Aorta (tissue), 5 donors: ENCODE results near the gene HUNK. TPM values are rescaled to one million over a fixed set of nuclear protein-coding genes. Genes with fewer than 3 reads are reported as not detected.

ENCODE experiments used
- ATAC-seq: fragments of 200-7000 bp; cut with Tn5 transposase; one replicate; pipeline ENCODE4 v1.9.1; 2022; ENCODE audit warnings: moderate library complexity; ENCODE audit not compliant: low FRiP score
- DNase-seq, 2 donors: peaks; one replicate each; pipeline ENCODE4 v3.0.0-alpha.2; 2020
- H3K27ac ChIP-seq, 2 donors: one replicate each; pipeline ENCODE4 v1.5.1; 2013; ENCODE audit warnings: low read length in 2 of 2, mild to moderate bottlenecking in 2 of 2, moderate library complexity in 2 of 2, control low read depth in 1 of 2, inconsistent platforms in 1 of 2, low read depth in 1 of 2
- H3K27me3 ChIP-seq, 2 donors: one replicate each; pipeline ENCODE4 v1.6.1; 2013; ENCODE audit warnings: control low read depth in 1 of 2, low read length in 1 of 2, mild to moderate bottlenecking in 1 of 2, moderate library complexity in 1 of 2; ENCODE audit not compliant: insufficient read depth in 2 of 2, control insufficient read depth in 1 of 2
- H3K36me3 ChIP-seq, 2 donors: one replicate each; pipeline ENCODE4 v1.6.1; 2013; ENCODE audit warnings: control low read depth in 1 of 2, low read length in 1 of 2, mild to moderate bottlenecking in 1 of 2; ENCODE audit not compliant: insufficient read depth in 2 of 2, control insufficient read depth in 1 of 2
- H3K4me1 ChIP-seq, 2 donors: one replicate each; pipeline ENCODE4 v1.6.1; 2013; ENCODE audit warnings: low read length in 2 of 2, control low read depth in 1 of 2, mild to moderate bottlenecking in 1 of 2, moderate library complexity in 1 of 2; ENCODE audit not compliant: insufficient read depth in 2 of 2, control insufficient read depth in 1 of 2
- H3K4me3 ChIP-seq, 2 donors: one replicate each; pipeline ENCODE4 v1.5.1; 2013; ENCODE audit warnings: low read length in 2 of 2, control low read depth in 1 of 2, mild to moderate bottlenecking in 1 of 2
- H3K9me3 ChIP-seq: one replicate; pipeline ENCODE4 v1.6.1; 2013; ENCODE audit warnings: mild to moderate bottlenecking, low read length; ENCODE audit not compliant: control insufficient read depth
- WGBS, 2 donors: extraction: QIAGEN DNeasy Blood & Tissue Kit; methylation state at CpG; one replicate each; pipeline ENCODE4 v1.1.7; 2013; 5-methylcytosine and 5-hydroxymethylcytosine counted together
- intact Hi-C, 2 donors: fragments of 100-400 bp; cut with DNase I; formaldehyde crosslinking; loops; one replicate each; pipeline versions ENCODE4 v1.14.2 to v1.15.0; 2022
- polyA plus RNA-seq, 2 donors: library from polyadenylated mRNA; stranded (reverse); fragments of 200-250 nt; gene quantifications; one replicate each; pipeline ENCODE4 v1.2.3, GENCODE V29; 2013
- total RNA-seq, 2 donors: library from RNA; stranded (reverse); fragmentation: NEBNext Ultra II Directional; extraction: Animal tissue kit (Norgen Biotek cat#: 25700); gene quantifications; one replicate each; pipeline ENCODE4 v1.2.1, GENCODE V29; 2021
- donor health status: healthy with polysubstance abuse.
- donor health status: Bipolar disorder and iron deficiency.
- donor health status: DM: no; HTN: no; CAD: no.
- donor health status: DM: no; HTN: no; CAD: no.
- donor health status: DM: yes; HTN: yes; CAD: no.

HUNK gene
- total and polyA plus RNA-seq, 4 donors, result 0.13 to 5.2 (median 0.45) TPM; not detected in 1

- H3K9me3 ChIP-seq, result no peaks in the 10 kb centered on the region
- H3K36me3 ChIP-seq, result no peaks in the 10 kb centered on the region
- DNase-seq (no peak), ATAC-seq (no peak)
- no peak overlapping the region for H3K27ac ChIP-seq
- no peaks in the 10 kb centered on the region for H3K27me3 ChIP-seq
- 84 to 89% methylated on average over 3 of the region's 3 CpGs for WGBS, 2 donors
- no peaks in the 10 kb centered on the region for H3K4me1 ChIP-seq
- no peak overlapping the region for H3K4me3 ChIP-seq
- intact Hi-C loops, result no loop called here
Measured at GRCh38 chr21:31897311-31897710, 24.5 kb downstream of the HUNK start.

- Histone ChIP-seq H3K36me3 (no peaks in the 10 kb centered on the region), H3K4me3 (no peak overlapping the region), H3K4me1 (no peaks in the 10 kb centered on the region), H3K27me3 (no peaks in the 10 kb centered on the region), H3K9me3 (no peaks in the 10 kb centered on the region), H3K27ac (no peak overlapping the region)
- ATAC-seq (no peak), DNase-seq (no peak)
- WGBS, 2 donors, result 73 to 74% methylated on average over 9 of the region's 9 CpGs
- intact Hi-C loops, result no loop called here
Measured at GRCh38 chr21:31898933-31899630, 26.3 kb downstream of the HUNK start.

- WGBS, 2 donors, result 90 to 93% methylated on average over 15 of the region's 15 CpGs
- ATAC-seq (no peak), DNase-seq (no peak)
- intact Hi-C loops, result no loop called here
- H3K4me1 ChIP-seq, result no peaks in the 10 kb centered on the region
- no peaks in the 10 kb centered on the region for H3K27me3 ChIP-seq
- H3K27ac ChIP-seq, result no peak overlapping the region
- H3K9me3 ChIP-seq, result no peaks in the 10 kb centered on the region
- no peaks in the 10 kb centered on the region for H3K36me3 ChIP-seq
- H3K4me3 ChIP-seq, result no peak overlapping the region
Measured at GRCh38 chr21:31900121-31900895, 27.5 kb downstream of the HUNK start.

- Histone ChIP-seq H3K27me3 (no peaks in the 10 kb centered on the region), H3K36me3 (no peaks in the 10 kb centered on the region), H3K27ac (no peak overlapping the region), H3K9me3 (no peaks in the 10 kb centered on the region), H3K4me3 (no peak overlapping the region), H3K4me1 (no peaks in the 10 kb centered on the region)
- ATAC-seq, result no peak
- DNase-seq, result no peak
- whole genome bisulfite sequencing, 2 donors, result 93 to 97% methylated on average over 2 of the region's 2 CpGs
- intact Hi-C loops, result no loop called here
Measured at GRCh38 chr21:31901315-31901714, 28.5 kb downstream of the HUNK start.

DNA sequence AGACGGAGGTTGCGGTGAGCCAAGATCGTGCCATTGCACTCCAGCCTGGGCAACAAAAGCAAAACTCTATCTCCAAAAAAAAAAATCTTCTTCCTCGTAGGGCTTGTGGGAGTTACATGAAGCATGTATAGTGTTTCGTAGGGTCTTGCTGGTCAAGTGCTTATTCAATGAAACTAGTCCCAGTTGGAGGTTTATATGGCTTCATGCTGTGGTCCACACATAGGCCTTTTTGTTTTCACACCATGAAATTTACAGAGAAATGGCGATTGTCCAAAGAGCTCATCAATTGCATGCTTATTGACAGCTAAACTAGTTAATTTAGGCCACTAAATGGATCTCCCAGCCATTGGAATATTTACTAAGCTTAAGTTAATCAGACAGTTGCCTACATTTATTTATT, 29.6 kb downstream of the HUNK start:
- no peak overlapping the region for H3K27ac ChIP-seq
- intact Hi-C loops, result no loop called here
- H3K27me3 ChIP-seq, result no peaks in the 10 kb centered on the region
- 95 to 97% methylated on average over 6 of the region's 6 CpGs for WGBS, 2 donors
- no peak for ATAC-seq
- DNase-seq, result no peak
- H3K4me3 ChIP-seq, result no peak overlapping the region
- H3K4me1 ChIP-seq, result no peaks in the 10 kb centered on the region
- H3K36me3 ChIP-seq, result no peaks in the 10 kb centered on the region
- H3K9me3 ChIP-seq, result no peaks in the 10 kb centered on the region

GRCh38 chr21:31903896-31904295, 31.1 kb downstream of the HUNK start:
- Histone ChIP-seq H3K4me3 (no peak overlapping the region), H3K27me3 (no peaks in the 10 kb centered on the region), H3K4me1 (no peaks in the 10 kb centered on the region), H3K27ac (no peak overlapping the region), H3K9me3 (no peaks in the 10 kb centered on the region), H3K36me3 (no peaks in the 10 kb centered on the region)
- intact Hi-C loops, result no loop called here
- DNase-seq (no peak), ATAC-seq (no peak)
- 88 to 94% methylated on average over 3 of the region's 3 CpGs for WGBS, 2 donors

GRCh38 chr21:31905503-31906451, 33.0 kb downstream of the HUNK start:
- no peaks in the 10 kb centered on the region for H3K27me3 ChIP-seq
- no peak overlapping the region for H3K4me3 ChIP-seq
- no peaks in the 10 kb centered on the region for H3K36me3 ChIP-seq
- WGBS, 2 donors, result 58 to 61% methylated on average over 13 of the region's 13 CpGs
- H3K9me3 ChIP-seq, result no peaks in the 10 kb centered on the region
- H3K4me1 ChIP-seq, result no peaks in the 10 kb centered on the region
- no peak overlapping the region for H3K27ac ChIP-seq
- no peak for ATAC-seq
- no peak for DNase-seq
- intact Hi-C loops, result no loop called here

- Histone ChIP-seq H3K4me3 (no peak overlapping the region), H3K9me3 (no peaks in the 10 kb centered on the region), H3K27ac (no peak overlapping the region), H3K4me1 (no peaks in the 10 kb centered on the region), H3K36me3 (no peaks in the 10 kb centered on the region), H3K27me3 (no peaks in the 10 kb centered on the region)
- WGBS, 2 donors, result 67 to 78% methylated on average over 20 of the region's 20 CpGs
- no peak for DNase-seq
- intact Hi-C loops, result no loop called here
- no peak for ATAC-seq
Measured at GRCh38 chr21:31908106-31909031, 35.5 kb downstream of the HUNK start.
